ENCODE data around the gene ETV3L.

DNA sequence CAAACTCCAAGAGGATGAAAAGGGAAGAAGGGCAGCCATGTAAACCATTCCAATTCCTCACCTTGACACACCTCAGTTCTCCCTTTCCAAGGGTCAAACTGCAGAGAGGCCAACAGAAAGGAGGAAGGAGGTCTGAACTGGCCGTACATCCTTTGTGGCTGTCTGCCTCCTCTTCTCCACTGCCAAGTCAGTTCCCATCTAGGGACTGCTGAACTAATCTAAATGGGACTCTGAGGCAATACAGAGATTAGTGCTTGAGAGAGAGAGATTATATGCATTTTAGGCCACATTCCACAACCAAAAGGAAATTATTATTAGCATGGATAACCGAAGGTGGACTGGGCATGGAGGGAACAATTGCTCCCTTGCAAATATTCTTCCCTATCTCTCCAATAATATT is 56.8 kb downstream of the ETV3L start:
- TF ChIP-seq POLR2A (IDR thresholded peaks at IDR 0.05), result no peak
- TF ChIP-seq, protein P1, sequence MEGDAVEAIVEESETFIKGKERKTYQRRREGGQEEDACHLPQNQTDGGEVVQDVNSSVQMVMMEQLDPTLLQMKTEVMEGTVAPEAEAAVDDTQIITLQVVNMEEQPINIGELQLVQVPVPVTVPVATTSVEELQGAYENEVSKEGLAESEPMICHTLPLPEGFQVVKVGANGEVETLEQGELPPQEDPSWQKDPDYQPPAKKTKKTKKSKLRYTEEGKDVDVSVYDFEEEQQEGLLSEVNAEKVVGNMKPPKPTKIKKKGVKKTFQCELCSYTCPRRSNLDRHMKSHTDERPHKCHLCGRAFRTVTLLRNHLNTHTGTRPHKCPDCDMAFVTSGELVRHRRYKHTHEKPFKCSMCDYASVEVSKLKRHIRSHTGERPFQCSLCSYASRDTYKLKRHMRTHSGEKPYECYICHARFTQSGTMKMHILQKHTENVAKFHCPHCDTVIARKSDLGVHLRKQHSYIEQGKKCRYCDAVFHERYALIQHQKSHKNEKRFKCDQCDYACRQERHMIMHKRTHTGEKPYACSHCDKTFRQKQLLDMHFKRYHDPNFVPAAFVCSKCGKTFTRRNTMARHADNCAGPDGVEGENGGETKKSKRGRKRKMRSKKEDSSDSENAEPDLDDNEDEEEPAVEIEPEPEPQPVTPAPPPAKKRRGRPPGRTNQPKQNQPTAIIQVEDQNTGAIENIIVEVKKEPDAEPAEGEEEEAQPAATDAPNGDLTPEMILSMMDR (IDR thresholded peaks at IDR 0.05), result no peak

Measured in testis (tissue), 2 donors.